ENCODE measurements around the gene DPH1. TPM values are rescaled to one million over a fixed set of nuclear protein-coding genes. Genes with fewer than 3 reads are reported as not detected.
A peak's percentile ranks its signal among the peaks of the same experiment; 100 is the strongest.

Gene DPH1
- total and polyA plus RNA-seq, 8 donors: 11.6 to 188 (median 31.5) TPM

DNA sequence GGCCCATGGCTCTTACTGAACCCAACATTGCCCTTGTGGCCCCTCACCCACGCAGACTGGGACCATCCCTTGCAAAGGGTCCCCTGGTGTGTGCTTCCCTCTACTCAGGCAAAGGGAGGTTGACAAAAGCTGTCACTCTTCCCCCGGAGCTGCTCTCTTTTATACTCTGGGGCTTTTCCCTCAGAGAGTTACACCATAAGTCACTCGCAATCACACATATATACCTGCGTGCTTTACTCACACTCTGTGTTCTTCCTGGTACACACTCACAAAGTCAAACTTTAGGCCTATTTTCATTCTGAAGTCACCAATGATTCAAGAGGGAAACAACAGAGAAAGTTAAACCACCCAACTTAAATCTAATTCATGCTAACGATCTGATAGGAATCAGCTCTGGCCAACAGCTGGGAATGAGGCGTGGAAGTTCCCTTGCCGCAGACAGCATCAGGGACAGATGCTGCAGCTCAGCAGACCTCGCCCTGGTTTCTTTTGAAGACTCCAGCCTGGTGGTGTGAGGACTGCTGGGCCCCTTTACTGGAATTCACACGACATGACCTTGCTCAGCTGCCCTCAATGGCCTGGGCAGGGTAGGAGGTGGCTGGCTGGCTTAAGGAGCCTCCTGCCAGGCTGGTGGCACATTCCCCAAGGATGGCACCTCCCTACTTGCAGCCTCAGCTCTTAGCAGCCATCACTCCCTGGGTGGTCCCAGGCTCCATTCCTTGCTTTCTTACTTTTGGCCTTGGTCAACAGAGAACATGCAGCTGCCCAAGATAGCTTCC, 52.2 kb downstream of the DPH1 start:
- 67 to 82% (median 78%) methylated on average over 6 to 9 of the region's 9 CpGs for WGBS, 5 donors
- H3K27ac ChIP-seq: peak overlapping the region in 4 of 5 donors; percentile 82 to 92 (median 84)
- intact Hi-C loops (cut with DNase I; ENCODE audit: low total_unique reads): no loop called here
- DNase-seq: peak in 1 of 2 donors; percentile 62
- TF ChIP-seq POLR2AphosphoS5 (IDR thresholded peaks at IDR 0.05) (no peak), POLR2A (IDR thresholded peaks at IDR 0.05) (no peak)
- TF ChIP-seq, protein P1, sequence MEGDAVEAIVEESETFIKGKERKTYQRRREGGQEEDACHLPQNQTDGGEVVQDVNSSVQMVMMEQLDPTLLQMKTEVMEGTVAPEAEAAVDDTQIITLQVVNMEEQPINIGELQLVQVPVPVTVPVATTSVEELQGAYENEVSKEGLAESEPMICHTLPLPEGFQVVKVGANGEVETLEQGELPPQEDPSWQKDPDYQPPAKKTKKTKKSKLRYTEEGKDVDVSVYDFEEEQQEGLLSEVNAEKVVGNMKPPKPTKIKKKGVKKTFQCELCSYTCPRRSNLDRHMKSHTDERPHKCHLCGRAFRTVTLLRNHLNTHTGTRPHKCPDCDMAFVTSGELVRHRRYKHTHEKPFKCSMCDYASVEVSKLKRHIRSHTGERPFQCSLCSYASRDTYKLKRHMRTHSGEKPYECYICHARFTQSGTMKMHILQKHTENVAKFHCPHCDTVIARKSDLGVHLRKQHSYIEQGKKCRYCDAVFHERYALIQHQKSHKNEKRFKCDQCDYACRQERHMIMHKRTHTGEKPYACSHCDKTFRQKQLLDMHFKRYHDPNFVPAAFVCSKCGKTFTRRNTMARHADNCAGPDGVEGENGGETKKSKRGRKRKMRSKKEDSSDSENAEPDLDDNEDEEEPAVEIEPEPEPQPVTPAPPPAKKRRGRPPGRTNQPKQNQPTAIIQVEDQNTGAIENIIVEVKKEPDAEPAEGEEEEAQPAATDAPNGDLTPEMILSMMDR (IDR thresholded peaks at IDR 0.05): no peak
- H3K4me1 ChIP-seq: peaks cover 32 to 45% (median 45%) of the 10 kb centered on the region in 4 donors
- no peaks in the 10 kb centered on the region for H3K9me3 ChIP-seq
- no peak overlapping the region for H3K4me3 ChIP-seq
- no peaks in the 10 kb centered on the region for H3K27me3 ChIP-seq
- peaks cover 14 to 72% (median 56%) of the 10 kb centered on the region in 4 donors for H3K36me3 ChIP-seq

- no peak for TF ChIP-seq EP300 (IDR thresholded peaks at IDR 0.05)
- peak in 1 of 3 donors; percentile 55 for TF ChIP-seq POLR2AphosphoS5 (IDR thresholded peaks at IDR 0.05)
- peak in 1 of 2 donors; percentile 84 for DNase-seq
- Histone ChIP-seq H3K27me3 (no peaks in the 10 kb centered on the region), H3K4me3 (no peak overlapping the region), H3K4me1 (peaks cover 46 to 60% (median 59%) of the 10 kb centered on the region in 4 donors), H3K9me3 (no peaks in the 10 kb centered on the region), H3K36me3 (peaks cover 14 to 62% (median 41%) of the 10 kb centered on the region in 4 donors), H3K27ac (peak overlapping the region; percentile 50 to 92 (median 82))
- WGBS, 5 donors: 16 to 32% (median 25%) methylated on average over 7 of the region's 7 CpGs
- intact Hi-C loops (cut with DNase I; ENCODE audit: low total_unique reads): no loop called here
Measured at GRCh38 chr17:2083613-2084035, 53.7 kb downstream of the DPH1 start.

GRCh38 chr17:2084036-2084765, 54.2 kb downstream of the DPH1 start:
- DNase-seq: peak in 1 of 2 donors; percentile 77
- TF ChIP-seq, protein P1 (IDR thresholded peaks at IDR 0.05): no peak
- TF ChIP-seq POLR2AphosphoS5 (IDR thresholded peaks at IDR 0.05): peak in 2 of 3 donors; percentile 17 to 26
- H3K4me1 ChIP-seq: peaks cover 51 to 65% (median 65%) of the 10 kb centered on the region in 4 donors
- 50 to 58% (median 51%) methylated on average over 7 to 8 of the region's 8 CpGs for WGBS, 5 donors
- peak overlapping the region; percentile 50 to 92 (median 82) for H3K27ac ChIP-seq
- H3K9me3 ChIP-seq: no peaks in the 10 kb centered on the region
- intact Hi-C loops (cut with DNase I; ENCODE audit: low total_unique reads): no loop called here
- no peak overlapping the region for H3K4me3 ChIP-seq
- H3K36me3 ChIP-seq: peaks cover 14 to 56% (median 36%) of the 10 kb centered on the region in 4 donors
- H3K27me3 ChIP-seq: no peaks in the 10 kb centered on the region

GRCh38 chr17:2084766-2085647, 55.1 kb downstream of the DPH1 start:
- intact Hi-C loops (cut with DNase I; ENCODE audit: low total_unique reads): no loop called here
- DNase-seq: peak in 1 of 2 donors; percentile 90
- Histone ChIP-seq H3K4me3 (no peak overlapping the region), H3K9me3 (no peaks in the 10 kb centered on the region), H3K36me3 (peaks cover 14 to 48% (median 28%) of the 10 kb centered on the region in 4 donors), H3K27ac (peak overlapping the region; percentile 50 to 92 (median 82)), H3K27me3 (no peaks in the 10 kb centered on the region), H3K4me1 (peaks cover 59 to 73% (median 70%) of the 10 kb centered on the region in 4 donors)
- WGBS, 5 donors: 53 to 61% (median 54%) methylated on average over 13 of the region's 13 CpGs
- TF ChIP-seq EP300 (IDR thresholded peaks at IDR 0.05): no peak
- TF ChIP-seq POLR2AphosphoS5 (IDR thresholded peaks at IDR 0.05): peak in 2 of 3 donors; percentile 14 to 32
- TF ChIP-seq, protein P1 (IDR thresholded peaks at IDR 0.05): no peak
